Activated T-cell treated with anti-CD3 and anti-CD28 coated beads for 24 hours (primary cell): Measurements from ENCODE around the gene CRIM1.
"Not testable (repeated sequence)": the region's sequence is repeated elsewhere in the genome, so short reads cannot be mapped to it uniquely, and the experiment has no call there.

Source experiments
- DNase-seq: peaks from one replicate; pipeline ENCODE4 v3.0.0-alpha.2; 2020; ENCODE audit warnings: low read depth

The CRIM1 gene, protein sequence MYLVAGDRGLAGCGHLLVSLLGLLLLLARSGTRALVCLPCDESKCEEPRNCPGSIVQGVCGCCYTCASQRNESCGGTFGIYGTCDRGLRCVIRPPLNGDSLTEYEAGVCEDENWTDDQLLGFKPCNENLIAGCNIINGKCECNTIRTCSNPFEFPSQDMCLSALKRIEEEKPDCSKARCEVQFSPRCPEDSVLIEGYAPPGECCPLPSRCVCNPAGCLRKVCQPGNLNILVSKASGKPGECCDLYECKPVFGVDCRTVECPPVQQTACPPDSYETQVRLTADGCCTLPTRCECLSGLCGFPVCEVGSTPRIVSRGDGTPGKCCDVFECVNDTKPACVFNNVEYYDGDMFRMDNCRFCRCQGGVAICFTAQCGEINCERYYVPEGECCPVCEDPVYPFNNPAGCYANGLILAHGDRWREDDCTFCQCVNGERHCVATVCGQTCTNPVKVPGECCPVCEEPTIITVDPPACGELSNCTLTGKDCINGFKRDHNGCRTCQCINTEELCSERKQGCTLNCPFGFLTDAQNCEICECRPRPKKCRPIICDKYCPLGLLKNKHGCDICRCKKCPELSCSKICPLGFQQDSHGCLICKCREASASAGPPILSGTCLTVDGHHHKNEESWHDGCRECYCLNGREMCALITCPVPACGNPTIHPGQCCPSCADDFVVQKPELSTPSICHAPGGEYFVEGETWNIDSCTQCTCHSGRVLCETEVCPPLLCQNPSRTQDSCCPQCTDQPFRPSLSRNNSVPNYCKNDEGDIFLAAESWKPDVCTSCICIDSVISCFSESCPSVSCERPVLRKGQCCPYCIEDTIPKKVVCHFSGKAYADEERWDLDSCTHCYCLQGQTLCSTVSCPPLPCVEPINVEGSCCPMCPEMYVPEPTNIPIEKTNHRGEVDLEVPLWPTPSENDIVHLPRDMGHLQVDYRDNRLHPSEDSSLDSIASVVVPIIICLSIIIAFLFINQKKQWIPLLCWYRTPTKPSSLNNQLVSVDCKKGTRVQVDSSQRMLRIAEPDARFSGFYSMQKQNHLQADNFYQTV

DNA sequence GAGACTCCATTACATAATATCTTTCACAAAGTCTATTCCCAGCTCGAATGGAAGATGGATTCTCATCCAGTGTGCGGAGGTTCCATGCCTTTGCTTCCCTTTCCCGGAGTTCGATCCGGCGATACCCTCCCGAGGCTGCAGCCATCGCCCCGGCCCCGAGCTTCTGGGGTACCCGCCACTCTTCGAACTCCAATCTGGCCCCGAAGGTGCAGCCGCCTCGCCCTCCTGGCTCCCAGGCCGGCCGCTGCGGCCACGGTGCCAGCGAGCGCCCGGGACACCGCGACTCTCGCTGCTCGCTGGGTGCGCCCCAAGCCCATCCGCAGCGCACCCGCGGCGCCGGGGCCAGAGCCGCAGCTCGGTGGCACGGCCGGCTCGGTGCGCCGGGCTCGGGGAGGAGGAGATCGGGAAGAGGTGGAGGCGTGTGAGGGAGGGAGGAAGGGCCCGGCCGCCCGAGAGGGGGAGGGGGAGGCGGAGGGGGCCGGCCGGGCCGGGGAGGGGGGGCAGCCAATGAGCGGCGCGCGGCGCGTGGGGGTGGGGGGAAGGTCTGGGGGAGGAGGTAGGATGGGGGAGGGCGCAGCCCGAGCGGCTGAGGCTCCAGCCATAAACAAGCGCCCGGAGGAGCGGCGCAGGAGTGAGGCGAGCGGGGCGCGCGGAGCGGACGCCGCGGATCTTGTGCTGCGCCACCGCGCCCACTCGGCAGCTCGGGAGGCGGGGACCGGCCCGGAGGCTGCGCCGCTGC is at the start of gene CRIM1:
TSS of gene CRIM1 (plus strand) at position 628 of the 739 bp plus-strand sequence. CDS start 515 bp downstream, outside the sequence.
- peak; percentile 28 for DNase-seq

DNA sequence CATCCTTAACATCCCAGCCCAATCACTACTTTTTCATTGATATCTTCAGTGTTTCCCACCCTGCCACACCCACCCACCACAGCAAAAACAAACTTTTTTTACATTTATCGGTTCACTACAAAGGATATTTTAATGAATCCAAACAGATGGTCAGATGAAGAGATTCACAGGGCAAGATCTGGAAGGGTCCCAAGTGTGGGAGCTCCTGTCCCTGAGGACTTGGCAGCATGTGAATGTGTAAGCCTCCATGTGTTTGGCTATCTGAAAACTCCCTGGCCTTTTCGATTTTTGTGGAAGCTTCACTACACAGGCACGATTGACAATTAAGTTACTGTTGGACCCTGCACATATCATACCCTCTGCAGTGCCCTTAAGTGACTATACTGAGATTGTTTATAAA is 48.1 kb upstream of the CRIM1 start:
- no peak for DNase-seq

DNA sequence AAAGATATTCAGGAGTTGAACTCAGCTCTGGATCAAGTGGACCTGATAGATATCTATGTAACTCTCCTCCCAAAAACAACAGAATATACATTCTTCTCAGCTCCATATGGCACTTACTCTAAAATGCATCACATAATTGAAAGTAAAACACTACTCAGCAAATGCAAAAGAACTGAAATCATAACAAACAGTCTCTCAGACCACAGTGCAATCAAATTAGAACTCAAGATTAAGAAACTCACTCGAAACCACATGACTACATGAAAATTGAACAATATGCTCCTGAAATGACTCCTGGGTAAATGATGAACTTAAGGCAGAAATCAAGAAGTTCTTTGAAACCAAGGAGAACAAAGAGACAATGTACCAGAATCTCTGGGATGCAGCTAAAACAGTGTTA is 45.1 kb upstream of the CRIM1 start:
- DNase-seq: not testable (repeated sequence)

DNA sequence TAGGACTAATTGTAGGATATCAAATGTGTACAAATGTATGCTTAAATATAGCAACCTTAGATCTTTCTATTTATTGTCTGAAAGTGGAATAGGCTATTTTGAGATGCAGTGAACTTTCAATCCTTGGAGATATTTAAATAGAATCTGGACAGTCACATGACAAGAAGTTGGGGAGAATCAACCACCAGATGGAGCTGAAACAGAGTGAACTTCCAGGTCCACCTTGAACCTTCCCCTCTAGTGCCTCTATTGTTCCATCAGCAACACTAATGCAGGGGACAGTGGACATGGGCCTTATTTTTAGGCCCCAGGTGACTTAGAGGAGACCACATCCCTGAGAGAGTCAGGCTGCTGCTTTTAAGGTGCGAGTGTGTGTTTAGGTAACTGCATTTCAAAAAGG is 37.0 kb upstream of the CRIM1 start:
- no peak for DNase-seq

- DNase-seq: no peak
Measured at GRCh38 chr2:36322108-36322507, 33.5 kb upstream of the CRIM1 start.

DNA sequence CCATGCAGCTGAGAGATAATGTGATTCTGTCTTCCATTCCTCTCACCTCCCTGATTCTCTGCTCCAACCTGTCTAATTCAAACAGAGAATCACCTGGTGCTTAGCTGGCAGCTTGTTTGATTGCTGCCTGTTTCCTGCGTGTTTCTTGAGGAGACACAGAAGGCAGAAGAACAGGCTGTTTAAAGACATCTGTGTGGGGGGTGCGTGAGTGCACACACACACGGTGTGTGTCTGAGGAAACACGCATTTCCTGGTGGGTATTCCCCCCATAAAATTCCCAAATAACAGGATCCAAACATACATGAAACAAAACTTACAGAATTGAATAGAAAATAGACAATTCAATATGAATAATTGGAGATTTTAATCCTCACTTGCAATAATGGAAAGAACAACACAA is 29.3 kb upstream of the CRIM1 start:
- no peak for DNase-seq

GRCh38 chr2:36329251-36329650 is 26.3 kb upstream of the CRIM1 start:
- no peak for DNase-seq

DNA sequence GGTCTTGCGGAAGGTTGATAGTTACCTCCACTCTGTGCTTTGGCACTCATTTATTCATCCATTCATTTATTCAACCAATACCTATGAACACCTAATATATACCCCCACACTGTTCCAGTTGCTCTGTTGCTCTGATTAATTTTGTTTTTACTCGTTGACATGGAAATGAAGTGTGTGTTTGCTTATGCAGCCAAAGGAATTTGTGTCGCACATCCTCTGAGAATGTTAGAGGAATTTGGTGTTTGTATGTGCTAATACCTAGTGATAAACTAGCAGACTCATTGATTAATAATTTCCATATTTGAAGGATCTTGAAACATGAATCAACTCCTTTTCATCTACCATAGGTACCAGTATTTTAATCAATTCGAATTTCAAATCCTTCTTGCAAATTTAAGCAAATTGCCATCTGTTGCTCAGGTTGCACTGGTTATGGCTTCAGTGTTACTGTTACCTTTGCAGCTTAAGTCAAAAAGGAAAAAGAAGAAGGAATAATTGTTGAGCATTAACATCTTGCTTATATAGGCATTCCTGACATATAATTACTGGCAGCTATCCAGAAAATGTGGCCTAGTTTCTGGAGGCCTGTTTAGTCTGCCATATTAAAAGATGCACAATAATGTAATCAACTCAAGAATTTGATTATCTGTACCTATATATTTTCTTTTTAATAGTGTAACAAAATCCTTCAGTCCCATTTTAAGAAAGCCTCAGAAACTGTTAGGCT is 25.7 kb upstream of the CRIM1 start:
- no peak for DNase-seq

DNA sequence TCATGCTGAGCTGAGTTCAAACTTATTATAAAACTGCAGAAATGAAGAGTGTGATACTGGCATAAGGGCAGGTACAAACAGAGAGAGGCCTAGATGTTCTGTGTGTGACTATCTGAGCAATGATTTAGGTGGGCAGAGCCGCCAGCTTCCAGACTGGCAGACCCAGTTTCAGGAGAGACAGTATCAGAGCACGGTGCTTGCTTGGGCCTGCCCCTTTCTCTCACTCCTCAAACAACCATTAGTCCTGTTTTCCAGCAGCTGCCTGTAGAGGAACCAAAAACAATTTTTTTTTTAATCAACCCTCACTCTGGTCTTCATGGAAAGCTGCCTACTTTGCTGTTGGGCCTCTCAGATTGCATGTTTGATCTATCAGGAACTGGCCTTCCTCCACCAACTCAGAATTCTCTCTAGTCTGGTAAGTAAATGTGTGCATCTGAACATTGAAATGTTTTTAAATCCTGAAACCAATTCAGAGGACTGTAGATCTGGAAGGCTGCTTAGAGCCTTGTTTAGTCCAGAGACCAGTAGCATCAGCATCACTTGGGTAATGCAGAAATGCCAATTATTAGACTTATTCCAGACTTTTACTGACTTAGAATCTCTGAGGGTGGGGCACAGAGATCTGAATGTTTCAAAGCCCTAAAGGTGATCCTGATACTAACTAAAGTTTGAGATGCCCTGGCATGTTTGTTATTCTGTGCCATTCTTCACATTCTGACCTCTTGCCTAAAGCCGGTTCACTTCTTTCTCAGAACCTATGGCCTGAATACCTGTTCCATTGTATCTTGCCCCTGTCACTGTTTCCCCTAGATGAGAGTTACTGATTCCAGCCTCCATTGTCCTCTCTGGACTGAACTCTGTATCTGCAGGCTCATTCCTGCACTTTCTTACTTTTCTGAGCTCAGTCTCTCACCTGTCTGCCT is 24.8 kb upstream of the CRIM1 start:
- DNase-seq: no peak

DNA sequence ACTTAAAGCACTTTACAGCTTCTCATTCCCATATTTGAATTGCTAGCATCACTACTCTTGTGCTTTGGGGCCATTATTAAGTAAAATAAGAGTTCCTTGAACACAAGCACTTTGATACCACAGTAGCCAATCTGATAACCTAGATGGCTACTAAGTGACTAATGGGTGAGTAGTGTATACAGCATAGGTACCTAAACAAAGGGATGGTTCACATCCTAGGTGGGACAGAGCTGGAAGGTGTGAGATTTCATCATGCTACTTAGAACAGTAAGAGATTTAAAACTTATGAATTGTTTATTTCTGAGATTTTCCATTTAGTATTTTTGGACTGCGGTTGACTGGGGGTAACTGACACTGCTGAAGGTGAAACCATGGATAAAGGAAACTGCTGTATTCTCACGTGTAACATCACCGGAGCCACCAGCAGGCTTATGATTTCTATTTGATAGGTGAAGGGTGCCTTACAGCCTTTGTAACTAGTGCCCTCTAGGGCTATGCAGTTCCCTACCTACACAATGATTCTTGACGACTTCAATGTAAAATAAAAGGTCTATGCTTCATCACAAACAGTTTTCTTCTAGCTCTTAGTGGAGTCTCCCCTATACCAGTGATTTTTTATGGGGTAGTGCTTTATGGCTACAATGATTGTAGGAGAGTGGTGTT is 22.1 kb upstream of the CRIM1 start:
- no peak for DNase-seq

DNA sequence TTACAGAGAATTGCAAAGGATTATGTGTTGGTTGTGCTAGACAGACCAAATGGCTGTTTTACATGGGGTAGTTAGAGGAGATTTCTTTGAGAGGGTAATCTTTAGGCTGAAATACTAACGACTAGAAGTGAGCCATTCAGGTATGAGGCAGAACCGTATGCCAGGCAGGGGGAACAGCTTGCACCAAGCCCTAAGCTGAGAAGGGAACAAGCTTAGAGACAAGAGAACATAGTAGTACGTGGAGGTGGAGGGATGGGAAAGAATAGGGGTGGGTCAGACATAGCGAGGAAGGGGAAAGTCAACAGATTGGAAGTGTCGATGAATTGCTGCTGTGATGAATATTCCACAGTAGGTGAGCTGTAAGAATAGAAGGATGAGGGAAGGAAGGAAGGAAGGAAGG is 20.0 kb upstream of the CRIM1 start:
- DNase-seq: no peak

DNA sequence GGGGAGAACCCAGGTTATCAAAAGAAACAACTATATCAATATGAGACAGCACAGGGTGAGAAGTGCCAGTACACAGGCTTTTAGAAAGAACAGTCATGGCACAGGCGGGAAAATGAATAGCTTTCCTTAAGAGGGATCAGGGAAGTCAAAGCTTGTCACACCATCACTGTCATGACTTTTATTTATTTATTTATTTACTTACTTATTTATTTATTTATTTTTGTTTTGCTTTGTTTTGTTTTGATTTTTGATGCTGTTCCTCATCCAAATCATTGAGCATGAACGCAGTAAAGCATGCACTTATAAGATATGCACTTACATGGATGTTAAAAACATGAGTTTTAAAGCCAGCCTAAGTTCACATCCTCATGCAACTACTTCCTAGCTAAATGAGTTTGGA is 19.3 kb upstream of the CRIM1 start:
- no peak for DNase-seq

GRCh38 chr2:36337354-36337753 is 18.2 kb upstream of the CRIM1 start:
- no peak for DNase-seq

- no peak for DNase-seq
Measured at GRCh38 chr2:36338124-36338826, 17.3 kb upstream of the CRIM1 start.

GRCh38 chr2:36338827-36339145 is 16.8 kb upstream of the CRIM1 start:
- no peak for DNase-seq

- no peak for DNase-seq
Measured at GRCh38 chr2:36339607-36340218, 15.9 kb upstream of the CRIM1 start.

DNA sequence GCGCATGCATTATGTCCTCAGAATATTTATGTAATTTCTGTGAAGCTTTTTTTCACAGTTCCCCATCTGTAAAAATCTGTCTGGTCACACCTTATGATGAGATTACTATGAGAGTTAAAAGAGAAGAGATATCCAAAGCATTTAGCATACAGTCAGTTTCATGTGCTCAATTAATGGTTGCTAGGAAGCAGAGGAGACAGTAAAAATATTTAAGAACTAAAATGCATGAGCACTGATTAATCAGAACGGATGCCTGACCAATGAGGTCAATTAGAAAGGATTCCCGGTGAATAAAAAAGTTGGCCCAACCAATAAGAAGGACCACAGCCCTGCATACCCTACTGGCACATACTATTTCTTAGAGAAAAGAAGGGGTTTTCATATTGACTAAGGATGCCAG is 12.0 kb upstream of the CRIM1 start:
- no peak for DNase-seq

GRCh38 chr2:36348721-36349120 is 6.9 kb upstream of the CRIM1 start:
- DNase-seq: no peak

DNA sequence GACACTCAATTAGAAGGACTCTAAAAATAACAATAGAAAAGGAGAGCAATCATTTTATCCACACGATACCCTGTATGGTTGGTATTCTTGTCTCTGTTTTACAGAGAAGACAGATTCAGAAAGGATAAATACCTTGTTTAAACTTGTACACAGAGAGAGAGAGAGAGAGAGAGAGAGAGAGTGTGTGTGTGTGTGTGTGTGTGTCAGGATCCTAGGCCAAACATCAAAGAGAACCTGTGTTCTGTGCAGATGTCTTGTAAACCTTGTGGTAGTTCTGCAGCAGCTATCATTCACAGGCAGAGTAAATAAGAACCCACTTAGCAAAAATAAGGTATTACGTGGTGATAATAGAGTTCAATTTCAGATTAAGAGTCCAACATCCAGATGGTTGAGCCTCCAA is 4.3 kb upstream of the CRIM1 start:
- no peak for DNase-seq
